Skin of body (tissue), 2 donors: Measurements from ENCODE around the gene MDGA2. TPM values are rescaled to one million over a fixed set of nuclear protein-coding genes. Genes with fewer than 3 reads are reported as not detected.
"Not testable (repeated sequence)": the region's sequence is repeated elsewhere in the genome, so short reads cannot be mapped to it uniquely, and the experiment has no call there.

Source experiments
- DNase-seq: peaks from one replicate; lab custom pipeline; 2025; lab: John Stamatoyannopoulos, UW
- total RNA-seq: library from RNA; depleted of rRNA; stranded (reverse); fragments of >200 nt; gene quantifications from one replicate; pipeline ENCODE4 v1.2.3, GENCODE V29; 2014

The MDGA2 gene
- total RNA-seq, 1 donor from 2014 or later: 0.89 TPM

DNA sequence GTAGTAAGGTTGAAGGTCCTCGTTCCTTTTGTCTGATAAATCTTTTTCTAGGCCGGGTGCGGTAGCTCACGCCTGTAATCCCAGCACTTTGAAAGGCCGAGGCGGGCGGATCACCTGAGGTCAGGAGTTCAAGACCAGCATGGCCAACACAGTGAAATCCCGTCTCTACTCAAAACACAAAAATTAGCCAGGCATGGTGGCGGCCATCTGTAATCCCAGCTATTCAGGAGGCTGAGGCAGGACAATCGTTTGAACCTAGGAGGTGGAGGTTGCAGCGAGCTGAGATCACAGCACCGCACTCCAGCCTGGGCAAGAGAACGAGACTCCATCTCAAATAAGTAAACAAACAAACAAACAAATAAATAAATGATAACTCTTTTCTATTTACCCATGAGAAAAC, 51.3 kb downstream of the MDGA2 start:
- not testable (repeated sequence) for DNase-seq

DNA sequence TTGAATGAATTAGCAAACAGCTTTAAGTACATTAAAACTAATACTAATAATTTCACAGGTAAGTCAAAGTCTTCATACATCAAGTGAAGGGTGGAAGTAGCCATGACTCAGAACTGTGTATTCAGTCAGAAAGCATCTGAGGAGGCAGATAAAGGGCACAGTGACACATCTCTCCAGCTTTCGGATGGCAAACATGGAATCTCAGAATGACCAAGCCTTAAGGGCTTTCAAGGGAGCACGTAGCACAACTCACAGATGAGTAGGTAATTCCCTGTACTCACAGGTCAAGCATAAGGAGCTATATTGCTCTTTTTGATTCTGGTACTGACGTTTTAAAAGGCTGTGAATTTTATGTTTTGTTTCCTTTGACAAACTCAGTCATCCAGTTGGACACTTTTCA, 56.0 kb downstream of the MDGA2 start:
- no peak for DNase-seq

DNA sequence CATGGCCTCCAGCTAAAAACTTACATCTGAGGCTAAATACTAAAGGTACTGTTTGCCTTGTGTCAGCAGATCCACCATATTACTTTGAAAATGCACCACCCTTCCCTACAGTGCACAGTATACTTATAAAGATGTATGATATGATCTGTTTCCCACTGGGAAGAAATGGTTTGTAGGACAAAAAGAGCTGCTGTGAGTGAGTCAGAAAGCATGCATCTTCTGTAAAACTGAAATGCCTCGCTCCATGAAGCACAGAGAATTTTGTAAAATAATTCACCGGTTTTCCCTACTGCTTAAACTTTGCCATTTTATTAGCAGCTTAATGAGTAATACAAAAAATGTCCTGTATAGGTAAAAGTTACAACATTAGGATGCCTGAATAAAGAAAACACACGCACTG, 68.8 kb downstream of the MDGA2 start:
- DNase-seq: no peak

DNA sequence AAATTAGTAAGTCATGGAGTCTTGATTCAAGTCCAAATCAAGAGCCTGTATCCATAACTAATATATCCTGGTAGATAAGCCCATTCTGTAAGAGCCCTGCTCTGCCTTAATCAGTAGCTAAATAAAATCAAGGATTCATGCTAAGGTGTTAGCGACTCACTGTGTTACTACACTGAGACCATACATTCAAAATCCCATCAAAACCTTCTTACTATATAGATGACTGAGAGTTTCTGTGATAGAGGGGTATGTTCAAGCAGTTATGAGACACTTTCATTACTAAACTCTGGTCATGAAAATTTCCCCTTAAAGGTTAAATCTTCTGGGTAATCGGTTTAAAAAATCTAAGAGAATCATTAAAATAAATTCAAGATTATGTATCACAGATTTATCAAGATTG, 78.5 kb downstream of the MDGA2 start:
- no peak for DNase-seq

DNA sequence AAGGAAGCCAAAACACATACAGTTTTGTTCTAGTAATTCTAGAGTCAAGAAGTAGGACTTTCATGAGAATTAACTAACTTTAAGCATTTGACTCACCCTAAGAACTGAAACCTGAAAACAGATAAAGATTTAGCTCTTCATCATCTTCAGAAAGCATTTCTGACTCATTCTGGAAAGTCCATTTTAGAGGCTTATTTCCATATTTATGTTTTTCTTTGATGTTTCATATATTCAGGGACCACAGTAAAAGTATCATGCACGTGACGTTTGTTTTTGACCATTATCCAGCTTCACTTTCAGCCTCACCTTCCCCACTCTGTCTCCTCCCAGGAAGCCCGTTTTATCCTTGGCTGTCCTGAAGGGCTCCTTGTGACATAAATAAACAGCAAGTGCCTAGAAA, 79.2 kb downstream of the MDGA2 start:
- DNase-seq: no peak

DNA sequence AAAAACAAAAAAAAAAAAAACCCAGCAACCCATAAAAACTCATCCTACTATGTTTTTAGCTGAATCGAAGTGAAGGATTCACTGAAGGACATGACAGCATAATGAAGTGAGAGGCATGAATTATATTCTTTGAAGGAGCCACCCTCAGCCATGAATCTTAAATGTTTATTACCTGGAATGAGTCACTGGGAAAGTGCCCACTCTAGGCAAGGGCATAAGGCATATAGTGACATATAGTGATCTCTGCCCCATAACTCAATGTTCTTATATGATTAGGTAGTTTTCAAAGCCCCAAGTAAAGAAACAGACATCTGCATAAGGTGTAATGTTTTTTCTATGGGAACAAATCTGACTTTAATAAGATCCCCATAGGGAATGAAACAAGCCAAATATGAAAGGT, 79.9 kb downstream of the MDGA2 start:
- no peak for DNase-seq

DNA sequence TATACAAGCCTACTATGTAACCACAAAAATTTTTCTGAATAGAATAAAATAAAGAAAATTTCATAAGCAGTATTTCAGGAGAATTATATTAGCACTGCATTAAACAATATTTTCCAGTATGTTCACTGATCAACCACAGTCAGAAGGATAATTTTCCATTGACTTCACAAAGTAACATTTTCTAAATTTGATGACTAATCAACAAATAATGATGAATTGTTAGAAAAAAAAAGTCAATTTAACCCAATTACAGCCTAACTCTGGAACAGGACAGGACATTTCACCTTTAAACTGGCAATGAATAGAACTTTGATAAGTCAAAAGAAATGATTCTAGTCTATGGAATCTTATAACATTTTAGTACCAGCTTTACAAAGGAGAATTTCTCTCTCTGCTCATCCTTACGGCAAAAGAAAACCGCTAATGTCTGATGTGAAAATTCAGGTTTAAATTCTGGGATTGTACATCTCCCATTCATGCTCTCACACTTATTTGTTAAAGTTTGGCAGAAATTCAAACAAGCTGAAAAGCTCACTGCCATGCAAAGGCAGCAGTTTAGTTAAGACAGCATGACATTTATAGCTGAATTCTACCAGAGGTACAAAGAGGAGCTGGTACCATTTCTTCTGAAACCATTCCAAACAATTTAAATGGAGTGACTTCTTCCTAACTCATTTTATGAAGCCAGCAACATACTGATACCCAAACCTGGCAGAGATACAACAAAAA, 84.5 kb downstream of the MDGA2 start:
- DNase-seq: no peak

DNA sequence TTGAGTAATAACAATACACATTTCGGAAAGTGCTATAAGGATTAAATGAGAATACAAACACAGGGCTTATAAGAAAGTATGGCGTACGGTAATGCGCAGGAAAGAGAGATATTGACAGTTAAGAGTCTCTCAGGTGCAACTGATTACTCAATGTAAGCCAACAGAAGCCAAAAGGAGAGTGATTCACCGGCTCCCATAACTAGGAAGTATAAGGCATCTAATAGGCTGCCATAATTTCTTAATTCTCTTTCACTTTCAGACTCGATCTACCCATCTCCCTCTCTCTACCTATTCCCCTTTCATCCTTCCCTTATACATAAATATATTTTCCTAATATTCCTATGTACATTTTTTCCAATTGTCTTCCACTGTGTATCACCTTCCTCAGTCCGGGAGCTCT, 90.0 kb downstream of the MDGA2 start:
- DNase-seq: no peak

DNA sequence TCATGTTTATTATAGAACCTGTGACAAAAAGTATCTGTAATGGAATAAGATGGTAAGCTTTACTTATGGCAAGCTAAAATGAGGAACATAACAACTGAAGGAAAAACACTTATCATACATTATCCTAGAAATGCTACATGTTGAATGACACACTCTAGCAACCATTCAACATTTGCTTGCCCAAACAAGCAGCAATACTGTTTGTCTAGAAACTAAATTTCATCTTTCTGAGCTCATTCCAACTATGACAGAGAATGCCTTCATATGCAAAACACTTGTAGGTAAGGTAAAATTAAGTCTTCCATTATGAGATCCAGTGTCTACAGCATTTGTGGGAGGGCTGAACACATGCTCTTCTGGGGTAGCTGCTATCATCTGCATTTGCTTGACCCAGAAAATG, 108.1 kb downstream of the MDGA2 start:
- no peak for DNase-seq

DNA sequence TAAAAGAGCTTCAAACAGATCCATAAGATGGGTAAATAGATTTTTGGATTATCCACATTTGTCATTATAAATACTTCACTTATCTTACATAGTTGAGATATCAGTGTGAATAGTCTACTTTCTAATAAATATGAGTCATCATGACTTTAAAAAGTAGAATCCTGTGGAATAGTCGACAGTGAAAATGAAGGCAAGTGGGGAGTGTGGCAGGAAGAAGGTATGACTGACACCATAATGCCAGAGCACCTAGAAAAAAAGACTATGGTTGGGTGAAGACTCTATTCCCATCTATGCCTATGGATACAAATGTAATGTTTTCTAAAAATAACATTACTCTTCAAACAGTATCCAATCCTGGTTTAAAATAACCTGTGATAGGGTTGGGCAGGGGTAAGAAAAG, 117.5 kb downstream of the MDGA2 start:
- DNase-seq: no peak

DNA sequence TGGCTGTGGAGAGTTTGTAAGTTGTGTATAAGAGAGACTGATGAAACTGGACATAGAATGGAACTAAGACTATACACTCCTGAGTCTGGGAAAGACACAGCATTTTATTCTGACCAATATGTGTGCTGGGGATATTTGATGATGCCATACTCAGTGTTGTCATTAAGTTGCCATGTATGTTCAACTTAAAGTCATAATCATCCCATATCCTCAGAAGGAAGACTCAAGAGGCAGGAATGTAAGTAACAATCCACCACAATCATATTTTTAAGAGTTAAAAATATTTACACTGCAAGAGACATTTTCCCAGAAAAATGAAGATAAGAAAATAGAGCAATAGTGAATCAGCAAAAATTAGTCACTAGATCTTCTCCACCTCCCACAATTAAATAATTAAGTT, 120.1 kb downstream of the MDGA2 start:
- DNase-seq: no peak

DNA sequence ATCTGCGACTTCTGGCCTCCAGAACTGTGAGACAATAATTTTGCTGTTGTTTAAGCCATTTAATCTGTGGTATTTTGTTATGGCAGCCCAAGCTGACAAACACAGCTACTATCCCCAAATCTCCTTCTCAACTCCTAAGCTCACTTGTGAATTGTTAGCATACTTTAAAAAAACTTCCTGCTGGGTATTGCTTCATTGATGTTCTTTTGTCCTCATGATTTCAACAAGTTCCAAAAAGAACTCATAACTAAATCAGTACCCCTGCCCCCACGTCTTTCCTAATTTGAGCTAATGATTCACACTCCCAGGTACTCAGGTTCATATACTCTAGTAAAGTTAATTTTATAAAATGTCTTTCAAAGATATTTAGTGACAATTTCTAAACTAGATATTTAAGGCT, 125.5 kb downstream of the MDGA2 start:
- no peak for DNase-seq

DNA sequence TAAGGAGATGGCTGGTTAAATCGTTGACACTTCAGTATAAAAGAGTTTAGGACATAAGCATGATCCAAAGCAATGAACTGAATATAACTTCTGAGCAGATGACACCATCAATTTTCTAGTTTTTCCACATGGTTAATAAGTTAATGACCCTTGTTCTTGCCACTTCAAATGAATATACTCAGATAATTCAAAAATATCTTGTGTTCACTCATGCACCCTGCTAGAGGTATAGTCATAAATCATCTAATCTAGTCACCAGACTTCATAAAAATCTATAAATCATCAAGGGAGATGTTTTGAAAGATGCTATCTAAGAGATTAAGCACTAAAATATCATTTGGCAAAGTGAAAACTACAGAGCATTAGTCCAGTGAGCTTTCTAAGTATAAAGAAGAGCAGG, 131.9 kb downstream of the MDGA2 start:
- DNase-seq: no peak

DNA sequence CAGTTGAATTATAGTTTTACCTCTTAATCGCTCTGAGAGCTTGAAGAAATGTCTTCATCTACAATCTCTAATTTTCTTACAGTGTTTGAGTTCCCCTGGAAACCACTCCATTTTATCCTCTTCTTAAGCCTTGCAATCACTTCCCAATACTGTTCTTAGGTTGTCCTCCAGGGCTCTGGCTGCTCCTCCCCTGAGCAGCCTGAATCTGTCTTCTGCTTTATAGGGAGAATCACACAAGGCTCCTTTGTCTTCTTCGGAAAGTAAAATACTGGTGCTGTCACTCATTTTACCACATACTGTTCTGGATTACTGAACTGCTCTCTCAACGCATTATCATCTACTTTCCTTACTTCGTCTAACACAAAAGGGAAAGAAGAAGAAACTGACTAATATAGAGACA, 133.7 kb downstream of the MDGA2 start:
- no peak for DNase-seq

DNA sequence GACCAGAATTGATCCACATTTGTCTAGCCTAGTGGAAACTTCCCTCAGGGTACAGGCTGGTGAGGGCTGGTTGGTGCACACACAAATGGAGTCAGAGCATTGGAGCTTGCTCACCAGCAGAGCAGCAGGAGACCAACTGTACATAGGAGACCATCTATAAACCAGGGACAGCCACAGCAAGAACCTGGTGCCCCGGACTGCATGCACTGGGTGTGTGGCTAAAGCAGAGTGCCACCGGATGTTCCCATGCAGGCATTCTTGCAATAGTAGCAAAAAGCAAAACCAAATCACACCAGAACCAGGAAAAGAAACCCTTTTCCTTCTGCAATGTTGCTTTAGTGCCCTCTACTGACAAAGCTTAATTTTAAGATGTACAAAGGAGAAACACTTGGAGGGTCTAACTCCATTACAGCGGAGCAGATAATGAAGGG, 136.4 kb downstream of the MDGA2 start:
- DNase-seq: peak; percentile 48

DNA sequence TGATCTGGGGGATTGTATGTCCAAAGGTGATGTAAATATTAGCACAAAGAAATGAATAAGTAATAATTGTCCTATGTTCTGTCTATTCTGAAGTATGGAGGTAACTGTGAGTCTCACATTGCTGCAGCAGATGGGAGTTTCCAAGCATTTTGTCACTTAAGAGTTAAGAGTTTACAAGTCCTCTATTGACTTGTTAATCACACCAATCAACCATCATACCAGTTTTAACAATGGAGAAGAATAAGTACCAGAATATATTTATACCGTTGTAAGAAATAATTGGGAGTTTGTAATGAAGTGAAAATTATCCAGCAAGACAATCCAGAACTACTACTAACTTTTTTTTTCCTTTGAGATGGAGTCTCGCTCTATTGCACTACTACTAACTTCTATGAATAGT, 139.1 kb downstream of the MDGA2 start:
- DNase-seq: no peak

DNA sequence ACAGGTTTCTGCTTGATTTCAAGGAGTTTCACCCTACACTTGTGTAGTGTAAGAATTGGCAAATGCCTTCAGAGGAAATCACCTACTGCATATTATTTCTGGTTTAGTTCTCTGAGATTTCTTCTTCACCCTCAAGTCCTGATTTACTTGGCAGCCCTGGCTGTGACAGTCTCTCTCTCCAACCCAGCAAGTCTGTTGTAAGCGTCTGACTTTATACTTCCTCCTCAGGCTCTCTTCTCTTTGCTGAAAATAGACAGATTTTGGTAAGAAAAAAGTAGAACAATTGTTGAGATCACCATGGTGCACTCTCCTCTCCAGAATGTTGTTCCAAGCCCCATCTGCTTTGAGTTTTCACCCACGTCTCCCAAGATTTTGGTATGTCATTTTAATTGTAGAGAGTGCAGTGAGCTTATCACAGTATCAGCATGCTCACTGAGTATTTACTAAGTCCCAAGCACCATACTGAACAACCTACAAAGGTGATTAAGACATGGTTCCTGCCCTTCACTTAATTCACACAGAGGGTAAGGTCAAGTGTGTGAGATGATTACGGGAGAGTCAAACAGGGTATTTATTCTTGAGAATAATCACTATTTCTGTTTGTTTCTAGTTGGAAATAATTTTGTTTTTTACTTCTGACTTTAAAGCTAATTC, 148.7 kb downstream of the MDGA2 start:
- peak; percentile 2 for DNase-seq

DNA sequence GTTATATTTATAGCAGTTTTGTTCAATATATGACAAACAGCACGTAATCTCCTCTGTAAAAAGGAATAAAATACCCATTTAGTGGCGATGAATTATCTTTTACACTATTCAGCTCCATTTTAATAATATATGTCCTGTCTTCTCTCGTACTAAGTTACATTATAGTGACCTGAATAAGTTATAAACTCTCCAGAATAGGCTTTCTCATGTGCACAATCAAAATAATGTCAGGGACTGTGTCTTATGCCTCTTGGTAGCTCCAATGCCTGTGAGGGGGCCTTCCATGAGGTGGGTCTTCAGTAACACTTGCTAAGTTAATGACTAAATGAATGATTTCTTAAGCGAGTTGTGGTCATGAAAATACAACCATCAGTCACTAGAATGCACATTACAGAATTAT, 150.9 kb downstream of the MDGA2 start:
- DNase-seq: no peak

DNA sequence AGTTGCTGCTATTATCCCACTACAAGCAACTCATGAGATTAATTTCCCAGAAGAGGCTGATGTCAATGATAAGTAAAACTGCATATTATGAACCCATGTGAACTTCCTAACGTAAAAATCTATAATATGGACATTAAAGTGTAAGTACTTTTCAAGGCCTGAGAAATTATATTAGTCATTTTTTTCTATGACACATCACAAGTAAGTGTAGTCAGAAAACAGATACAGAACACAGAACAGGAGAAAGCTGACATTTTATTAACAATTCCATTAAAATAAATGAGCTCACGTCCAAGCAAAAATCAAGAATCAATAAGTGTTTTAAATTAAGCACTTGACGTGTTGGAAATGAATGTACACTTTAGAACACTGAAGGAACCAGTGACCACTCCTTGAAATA, 155.0 kb downstream of the MDGA2 start:
- no peak for DNase-seq

DNA sequence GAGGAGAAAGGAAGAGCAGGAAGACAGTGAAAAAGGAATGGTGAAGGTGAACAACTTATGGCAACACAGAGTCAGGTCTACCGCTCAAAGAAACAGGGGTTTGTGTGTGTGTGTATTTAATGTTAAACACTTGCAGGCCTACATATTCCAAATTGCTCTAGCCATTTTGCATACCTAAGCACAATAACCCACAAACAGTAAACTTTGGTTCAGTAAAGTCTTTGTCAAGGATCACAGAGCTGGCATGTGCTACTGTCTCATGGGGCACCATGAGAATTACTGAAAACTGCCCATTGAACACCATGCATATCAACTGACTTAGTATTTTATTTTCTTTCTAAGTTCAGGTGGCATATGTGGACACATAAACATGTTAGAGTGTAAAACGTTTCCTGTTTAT, 163.6 kb downstream of the MDGA2 start:
- DNase-seq: no peak

DNA sequence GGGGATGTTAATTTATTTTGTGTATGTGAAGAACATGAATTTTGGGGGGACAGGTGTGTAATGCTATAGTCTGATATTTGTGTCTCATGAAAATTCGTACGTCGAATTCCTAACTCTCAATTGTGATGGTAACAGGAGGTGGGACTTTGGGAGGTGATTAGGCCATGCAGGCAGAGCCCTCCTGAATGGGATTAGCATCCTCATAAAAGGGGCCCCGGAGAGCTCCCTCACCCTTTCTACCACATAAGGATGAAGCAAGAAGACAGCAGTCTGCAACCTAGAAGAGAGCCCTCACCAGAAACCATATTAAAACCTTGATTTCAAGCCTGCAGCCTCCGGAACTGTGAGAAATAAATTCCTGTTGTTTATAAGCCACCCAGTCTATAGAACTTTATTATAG, 165.4 kb downstream of the MDGA2 start:
- no peak for DNase-seq

DNA sequence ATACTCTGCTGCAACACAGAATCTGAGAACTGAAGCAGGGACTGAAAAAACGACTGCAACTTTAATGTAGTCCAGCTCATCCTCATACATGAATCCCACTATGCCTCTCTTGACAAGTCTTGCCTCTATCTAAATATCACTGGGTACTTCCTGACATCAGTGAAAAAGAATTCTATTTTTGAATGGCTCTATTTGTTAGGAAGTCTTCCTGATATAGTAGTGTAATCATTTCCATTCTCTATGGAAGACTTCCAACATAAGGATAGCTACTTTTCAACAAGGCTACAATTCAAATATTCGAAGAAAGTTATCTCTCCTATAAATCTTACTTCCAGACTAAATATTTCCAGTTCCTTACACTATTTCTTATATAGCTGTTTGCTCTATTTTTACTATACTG, 167.5 kb downstream of the MDGA2 start:
- peak; percentile 68 for DNase-seq

DNA sequence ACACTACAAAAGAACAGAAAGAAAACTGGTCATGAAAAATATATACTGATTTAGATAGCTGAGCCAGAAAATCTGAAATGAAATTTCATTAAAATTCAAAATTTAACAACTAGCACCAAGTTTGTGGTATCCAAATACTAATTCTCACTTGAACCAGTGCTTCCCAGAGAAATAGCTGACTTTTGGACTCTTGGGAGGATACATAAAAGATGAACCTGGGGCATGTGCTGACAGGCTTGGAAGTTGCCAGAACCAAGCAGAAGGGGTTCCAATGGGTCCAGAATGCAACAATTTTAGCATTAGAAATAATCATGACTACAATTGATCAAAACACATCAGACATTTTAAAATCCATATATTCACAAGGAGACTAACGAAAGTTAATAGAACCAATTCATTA, 175.0 kb downstream of the MDGA2 start:
- no peak for DNase-seq
